HG03442 (cell line): ENCODE measurements around the gene ZDHHC11.
"Not testable (repeated sequence)": the region's sequence is repeated elsewhere in the genome, so short reads cannot be mapped to it uniquely, and the experiment has no call there.

Experiments used
- ATAC-seq: cut with Tn5 transposase; IDR thresholded peaks from one replicate; pipeline ENCODE4 v1.9.1; 2021; ENCODE audit warnings: mild to moderate bottlenecking, moderate library complexity; ENCODE audit not compliant: unreplicated experiment

ZDHHC11 gene

DNA sequence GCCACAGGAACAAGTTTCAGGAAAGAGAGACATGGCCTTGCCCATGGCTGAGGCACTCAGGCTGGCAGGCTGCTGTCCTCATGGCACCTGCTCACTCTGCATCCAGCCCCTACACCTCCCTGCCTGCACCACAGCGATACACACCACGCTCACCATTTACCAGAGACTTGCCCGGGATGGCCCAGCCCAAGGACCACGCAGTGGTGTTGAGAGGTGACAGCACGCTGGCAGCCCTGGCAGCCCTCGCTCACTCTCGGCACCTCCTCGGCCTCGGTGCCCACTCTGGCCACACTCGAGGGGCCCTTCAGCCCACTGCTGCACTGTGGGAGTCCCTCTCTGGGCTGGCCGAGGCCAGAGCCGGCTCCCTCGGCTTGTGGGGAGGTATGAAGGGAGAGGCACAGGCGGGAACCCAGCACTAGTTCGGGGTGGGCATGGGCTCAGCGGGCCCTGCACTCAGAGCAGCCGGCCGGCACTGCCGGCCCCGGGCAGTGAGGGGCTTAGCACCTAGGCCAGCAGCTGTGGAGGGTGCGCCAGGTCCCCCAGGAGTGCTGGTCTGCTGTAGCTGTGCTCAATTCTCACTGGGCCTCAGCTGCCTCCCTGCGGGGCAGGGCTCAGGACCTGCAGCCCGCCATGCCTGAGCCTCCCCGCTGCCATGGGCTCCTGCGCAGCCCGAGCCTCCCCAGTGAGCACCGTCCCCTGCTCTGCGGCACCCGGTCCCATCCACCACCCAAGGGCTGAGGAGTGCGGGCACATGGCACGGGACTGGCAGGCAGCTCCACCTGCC lies 86.6 kb downstream of the ZDHHC11 start:
- ATAC-seq, result no peak

DNA sequence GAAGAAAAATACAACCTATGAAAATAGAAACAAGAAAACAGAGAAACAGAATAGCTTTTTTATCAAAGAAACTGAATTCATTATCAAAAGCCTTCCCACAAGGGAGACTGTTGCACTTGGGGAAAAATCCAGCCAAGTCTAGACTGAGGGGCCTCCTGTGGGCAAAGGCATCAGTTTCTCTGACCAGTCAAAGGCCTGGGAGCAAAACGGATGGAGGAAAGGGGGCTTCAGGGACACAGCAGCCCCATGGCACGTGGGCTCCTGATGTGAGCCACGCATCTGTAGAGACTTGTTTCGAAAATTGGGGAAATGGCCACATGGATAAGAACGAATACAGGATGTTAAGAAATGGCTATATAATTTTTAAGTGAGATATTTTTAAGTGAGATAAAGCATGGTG lies 87.4 kb downstream of the ZDHHC11 start:
- no peak for ATAC-seq

DNA sequence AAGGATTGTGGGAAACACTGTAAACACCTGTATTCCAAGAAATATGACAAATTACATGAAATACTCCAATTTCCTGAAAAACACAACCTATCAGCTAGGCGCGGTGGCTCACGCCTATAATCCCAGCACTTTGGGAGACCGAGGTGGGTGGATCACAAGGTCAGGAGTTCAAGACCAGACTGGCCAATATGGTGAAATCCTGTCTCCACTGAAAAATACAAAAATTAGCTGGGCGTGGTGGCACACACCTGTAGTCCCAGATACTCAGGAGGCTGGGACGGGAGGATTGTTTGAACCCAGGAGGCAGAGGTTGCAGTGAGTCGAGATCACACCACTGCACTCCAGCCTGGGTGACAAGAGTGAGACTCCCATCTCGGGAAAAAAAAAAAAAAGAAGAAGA lies 87.8 kb downstream of the ZDHHC11 start:
- ATAC-seq, result not testable (repeated sequence)

DNA sequence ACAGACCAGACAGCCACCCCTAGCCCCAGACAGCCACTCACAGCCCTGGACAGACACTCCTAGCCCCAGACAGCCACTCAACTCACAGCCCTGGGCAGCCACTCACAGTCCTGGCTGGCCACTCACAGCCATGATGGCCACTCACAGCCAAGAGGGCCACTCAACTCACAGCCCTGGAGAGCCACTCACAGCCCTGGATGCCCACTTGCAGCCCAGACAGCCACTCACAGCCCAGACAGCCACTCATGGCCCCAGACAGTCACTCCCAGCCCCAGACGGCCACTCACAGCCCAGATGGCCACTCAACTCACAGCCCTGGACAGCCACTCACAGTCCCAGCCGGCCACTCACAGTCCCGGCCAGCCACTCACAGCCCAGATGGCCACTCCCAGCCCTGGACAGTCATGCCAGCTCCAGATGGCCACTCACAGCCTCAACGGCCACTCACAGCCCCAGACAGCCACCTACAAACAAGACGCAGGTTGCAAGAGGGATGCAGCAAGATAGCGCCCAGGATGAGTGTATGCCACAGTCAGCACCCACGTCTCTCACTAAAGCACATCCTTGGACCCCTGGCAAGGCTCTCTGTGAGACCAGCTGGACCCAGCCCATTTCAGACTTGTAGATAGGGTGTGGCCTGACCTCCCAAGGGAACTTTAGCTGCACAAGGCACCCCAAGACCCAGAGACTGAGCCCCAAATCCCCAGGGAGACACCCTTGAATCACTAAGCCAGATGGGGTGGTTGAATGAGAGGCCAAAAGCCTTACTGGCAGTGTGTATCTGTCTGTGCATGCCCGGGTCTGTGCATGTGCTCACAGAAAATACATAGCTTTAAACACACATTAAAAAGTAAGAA lies 88.7 kb downstream of the ZDHHC11 start:
- no peak for ATAC-seq

DNA sequence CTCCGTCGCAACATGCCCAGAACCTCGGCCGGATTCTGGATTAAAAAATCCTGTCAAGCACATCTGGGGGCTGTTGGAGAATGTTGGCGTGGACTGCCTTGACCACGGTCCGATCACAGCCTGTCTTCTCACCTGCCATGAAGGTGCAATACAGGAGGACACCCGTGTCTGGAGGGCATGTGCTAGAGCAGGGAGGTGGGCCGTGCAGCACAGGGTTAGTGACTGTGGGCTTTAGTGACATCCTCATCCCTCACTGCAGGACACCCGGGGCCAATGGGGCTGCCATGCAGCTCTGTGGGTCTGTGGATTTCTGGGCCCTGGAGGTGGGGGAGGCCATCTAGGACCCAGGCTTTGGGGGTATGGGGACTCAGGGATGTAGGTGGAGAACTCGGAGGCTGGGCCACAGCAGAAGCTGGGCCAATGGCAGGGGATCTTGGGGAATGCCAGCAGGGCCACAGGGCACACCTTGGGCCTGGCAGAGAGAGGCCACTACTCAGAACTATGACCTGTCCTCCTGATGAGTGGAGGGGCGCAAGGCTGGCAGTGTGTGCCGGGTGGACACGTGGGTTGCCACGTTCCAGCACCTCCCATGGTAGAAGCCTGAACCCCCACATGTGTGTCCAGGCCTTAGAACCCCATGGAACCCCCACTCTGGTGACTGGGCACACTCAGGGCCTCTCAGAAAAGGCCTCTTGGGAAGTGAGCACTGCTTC lies 89.6 kb downstream of the ZDHHC11 start:
- no peak for ATAC-seq

DNA sequence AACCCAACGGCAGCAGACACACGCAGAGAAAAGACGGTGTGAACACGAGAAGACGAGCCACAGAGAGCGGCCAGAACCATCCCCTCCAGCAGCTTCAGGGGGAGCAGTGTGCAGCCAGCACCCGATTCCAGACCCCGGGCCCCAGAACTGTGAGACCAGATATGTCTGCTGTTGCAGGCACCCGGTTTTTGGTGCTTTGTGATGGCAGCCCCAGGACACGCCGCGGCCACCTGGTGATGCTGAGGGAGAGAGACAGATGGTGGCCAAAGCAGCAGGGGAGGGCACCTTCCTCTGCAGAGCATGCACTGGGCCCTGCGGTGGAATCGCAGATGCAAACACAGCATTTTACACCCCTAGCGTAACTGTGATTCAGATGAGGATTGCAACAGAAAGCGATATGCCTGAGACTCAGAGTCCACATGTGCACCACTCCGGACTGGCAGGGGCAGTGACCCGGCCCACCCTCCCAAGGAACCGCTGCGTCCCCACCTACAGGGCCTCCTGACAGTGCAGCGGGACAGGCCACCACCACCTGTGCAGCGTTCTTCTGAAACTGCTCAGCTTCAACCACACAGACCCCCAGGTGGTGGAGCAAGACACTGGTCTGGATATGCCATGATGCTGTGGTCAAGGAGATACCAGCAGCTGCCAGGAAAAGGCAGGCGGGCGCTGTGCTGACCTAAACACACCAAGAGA lies 90.3 kb downstream of the ZDHHC11 start:
- no peak for ATAC-seq

DNA sequence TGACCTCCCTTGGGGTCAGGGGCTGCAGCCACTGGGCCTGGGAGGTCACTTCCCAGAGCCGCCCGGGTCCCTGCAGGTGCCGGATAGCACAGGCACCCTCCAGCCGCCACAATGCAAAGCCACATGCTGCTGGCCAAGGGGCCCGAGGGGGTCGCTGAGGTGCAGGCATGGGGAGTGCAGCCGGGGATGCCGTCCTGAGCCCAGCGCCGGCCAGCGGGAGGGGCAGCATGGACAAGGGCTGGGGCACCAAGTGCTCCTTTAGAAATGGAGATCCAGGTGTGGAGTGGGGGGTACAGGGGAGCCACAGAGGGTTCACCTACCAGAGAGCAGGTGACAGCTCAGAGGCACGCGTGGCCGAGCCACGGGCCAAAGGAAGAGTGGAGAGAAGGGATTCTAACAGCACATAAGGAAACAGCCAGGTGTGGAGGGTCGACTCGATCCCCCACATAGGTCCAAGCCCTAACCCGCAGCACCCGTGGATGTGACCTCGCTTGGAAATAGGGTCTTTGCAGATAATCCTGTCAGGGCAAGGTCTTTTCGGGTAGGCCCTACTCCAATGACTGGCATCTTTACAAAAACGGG lies 90.9 kb downstream of the ZDHHC11 start:
- ATAC-seq, result no peak

DNA sequence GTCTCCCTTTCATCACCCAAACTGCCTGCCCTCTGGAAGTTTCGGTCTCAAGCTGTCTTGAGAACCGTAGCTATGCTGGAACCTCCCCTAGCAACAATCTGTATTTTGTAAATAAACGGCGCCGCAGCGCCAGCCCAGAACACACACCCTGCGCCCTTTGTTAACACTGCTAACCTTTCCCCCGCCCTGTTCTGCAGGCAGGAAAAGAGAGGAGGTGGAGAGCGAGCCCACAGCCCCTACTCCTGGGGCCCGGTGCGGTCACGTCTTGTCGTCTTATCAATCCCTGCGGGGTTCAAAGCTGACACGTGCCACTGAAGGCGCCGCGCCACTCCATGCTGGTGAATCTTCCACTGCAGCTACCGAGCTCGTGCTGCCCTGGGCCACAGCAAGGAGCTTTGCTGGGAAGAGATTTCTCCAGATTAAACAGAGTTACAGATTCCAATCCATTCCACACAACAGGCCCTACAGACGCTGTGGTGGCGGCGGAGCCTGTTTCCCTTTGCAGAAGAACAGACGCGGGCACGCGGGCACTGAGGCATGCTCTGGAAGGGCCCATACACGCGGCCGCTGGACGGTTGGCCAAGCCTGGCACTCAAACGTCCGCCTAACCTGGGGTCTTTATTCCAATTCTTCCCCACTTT lies 91.6 kb downstream of the ZDHHC11 start:
- ATAC-seq, result no peak

DNA sequence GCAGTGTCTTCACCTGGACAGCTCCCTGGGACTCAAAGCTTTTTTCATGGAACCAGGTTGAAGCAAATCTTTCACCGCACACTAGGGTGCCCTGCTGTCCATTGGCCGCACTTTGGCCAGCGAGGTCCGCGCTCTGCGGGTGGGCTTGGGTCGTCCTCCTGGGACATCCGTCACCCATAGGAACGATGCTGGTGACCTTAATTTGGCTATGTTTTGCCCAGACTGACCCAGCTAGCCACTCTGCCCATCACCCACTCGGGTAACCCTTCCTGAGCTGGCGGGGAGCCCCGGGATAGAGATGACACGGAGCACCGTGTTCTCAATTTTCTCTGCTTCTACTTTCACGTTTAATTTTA lies 92.1 kb downstream of the ZDHHC11 start:
- no peak for ATAC-seq

DNA sequence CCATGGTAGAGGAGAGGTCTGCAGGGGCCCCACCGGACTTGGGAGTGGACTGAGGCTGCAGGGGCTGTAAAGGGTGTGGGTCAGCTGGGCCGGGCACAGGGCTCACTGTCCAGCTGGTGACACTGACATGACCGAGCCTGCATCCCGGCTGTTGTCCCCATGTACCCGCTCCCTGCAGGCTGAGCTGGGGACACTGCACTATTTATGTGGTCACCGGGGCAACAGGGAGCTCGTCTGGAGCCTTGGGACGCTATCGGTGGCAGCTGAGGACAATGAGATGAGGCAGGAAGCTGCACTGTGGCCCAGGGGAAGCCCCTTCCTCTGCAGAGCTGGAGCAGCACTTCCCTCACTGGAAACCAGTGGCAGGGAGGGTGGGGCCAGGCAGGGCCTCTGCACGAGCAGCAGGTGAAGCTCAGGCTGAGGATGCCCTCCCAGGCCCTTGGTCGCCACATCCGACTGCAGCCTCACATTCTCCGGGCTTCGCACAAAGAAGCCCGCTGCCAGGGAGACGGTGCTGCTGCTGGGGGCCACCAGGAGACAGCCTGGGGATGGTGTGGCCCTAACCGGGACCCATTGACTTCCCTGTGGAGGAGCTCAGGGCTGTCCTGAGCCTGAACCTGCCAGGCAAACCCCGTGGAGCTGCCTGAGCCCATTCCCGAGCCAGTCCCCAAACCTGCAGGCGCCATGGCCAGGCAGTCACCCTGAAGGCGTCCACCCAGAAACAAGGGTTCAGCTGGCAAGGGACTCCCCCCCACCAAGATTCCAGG lies 92.7 kb downstream of the ZDHHC11 start:
- ATAC-seq, result no peak

DNA sequence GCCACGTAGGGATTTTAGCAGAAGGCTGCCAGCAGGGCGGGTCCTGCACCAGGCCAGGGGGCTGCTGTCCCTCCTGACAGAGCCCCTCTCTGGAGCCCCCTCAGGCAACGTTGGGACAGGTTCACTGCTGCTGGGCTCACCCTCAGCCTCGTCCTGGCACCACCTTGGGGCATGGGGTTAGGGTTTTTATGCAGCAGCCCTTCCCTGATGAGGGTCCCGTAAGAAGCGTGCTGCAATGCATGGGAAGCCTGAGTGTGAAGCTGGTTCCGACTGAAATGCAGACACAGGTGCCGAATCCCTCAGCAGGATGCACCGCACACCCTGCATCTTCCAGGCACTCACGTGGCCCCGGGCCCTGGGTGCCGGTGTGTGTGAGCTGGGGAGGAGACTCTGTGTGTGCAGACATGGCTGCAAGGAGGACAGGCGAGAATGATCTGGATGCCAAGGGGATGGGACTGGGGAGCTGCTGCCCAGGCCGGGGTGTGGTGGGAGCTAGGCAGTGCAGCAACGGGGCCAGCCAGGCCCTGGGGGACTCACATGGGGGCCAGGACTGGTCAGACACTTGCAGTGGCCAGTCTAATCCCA lies 93.3 kb downstream of the ZDHHC11 start:
- no peak for ATAC-seq

DNA sequence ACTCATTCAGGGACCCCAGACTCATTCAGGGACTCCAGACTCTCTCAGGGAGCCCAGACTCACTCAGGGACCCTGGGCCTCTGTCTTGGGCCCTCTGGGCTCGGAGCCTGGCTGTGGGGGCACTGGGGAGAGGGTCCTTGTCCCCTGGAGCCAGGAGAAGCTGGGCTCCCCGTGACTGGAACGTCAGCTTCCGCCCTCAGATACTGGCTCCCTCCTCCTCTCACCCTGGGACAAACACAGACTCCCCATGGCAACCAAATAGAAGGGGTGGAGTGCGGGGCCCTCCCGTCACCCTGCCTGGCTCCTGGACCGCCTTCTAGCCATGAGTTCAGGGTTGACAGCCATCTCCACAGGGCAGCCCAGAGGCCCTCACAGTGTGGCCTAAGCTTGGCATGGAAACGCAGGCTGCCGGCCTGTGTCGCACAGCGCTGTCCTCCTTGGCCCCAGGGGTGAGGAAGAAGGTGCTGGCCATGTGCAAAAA lies 93.9 kb downstream of the ZDHHC11 start:
- ATAC-seq, result no peak

DNA sequence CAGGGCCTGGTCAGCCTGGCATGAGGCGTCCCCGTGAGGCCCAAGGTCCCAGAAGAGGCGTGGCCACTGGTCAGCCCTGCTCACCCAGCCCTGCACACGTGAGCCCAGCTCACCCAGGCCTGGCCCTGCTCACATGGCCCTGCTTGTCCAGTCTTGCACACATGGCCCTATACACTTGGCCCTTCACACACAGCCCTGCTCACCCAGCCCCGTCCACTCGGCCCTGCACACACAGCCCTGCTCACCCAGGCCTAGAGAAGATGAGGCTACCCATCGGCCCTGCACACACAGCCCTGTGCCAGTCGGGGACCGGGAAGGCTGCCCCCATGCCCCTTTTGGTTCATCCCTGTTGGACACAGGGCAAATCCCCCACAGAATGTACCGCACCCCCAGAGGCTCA lies 94.6 kb downstream of the ZDHHC11 start:
- ATAC-seq, result no peak

DNA sequence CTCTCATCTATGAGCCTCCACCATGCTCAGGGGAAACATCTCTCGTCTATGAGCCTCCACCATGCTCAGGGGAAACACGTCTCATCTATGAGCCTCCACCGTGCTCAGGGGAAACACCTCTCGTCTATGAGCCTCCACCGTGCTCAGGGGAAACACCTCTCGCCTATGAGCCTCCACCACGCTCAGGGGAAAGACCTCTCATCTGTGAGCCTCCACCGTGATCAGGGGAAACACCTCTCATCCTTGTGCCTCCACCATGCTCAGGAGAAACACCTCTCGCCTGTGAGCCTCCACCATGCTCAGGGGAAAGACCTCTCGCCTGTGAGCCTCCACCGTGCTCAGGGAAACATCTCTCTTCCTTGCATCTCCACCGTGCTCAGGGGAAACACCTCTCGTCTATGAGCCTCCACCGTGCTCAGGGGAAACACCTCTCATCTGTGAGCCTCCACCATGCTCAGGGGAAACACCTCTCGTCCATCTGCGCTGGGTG lies 96.6 kb downstream of the ZDHHC11 start:
- ATAC-seq, result not testable (repeated sequence)

DNA sequence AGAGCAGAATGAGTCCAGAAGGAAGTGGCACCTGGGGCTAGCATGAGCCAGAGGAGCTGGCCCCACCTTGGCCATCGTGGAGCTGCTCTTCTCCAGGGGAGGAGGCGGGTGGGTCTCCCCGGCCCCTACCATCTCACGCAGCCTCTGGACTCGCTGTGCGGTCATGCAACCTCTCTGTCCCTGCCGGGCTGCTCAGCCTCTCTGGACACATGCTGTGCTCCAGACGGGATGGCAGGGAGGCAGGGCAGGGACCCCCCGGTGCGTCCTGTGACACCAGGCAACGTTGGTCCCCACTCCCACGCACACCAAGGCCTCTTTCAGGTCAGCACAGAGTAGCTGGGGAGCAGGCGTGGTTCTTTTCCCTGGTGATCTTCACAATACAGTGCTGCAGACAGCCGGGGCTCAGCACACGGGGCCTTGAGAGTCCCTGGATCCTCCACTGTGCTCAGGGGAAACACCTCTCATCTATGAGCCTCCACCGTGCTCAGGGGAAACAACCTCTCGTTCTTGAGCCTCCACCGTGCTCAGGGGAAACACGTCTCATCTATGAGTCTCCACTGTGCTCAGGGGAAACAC lies 97.1 kb downstream of the ZDHHC11 start:
- not testable (repeated sequence) for ATAC-seq

DNA sequence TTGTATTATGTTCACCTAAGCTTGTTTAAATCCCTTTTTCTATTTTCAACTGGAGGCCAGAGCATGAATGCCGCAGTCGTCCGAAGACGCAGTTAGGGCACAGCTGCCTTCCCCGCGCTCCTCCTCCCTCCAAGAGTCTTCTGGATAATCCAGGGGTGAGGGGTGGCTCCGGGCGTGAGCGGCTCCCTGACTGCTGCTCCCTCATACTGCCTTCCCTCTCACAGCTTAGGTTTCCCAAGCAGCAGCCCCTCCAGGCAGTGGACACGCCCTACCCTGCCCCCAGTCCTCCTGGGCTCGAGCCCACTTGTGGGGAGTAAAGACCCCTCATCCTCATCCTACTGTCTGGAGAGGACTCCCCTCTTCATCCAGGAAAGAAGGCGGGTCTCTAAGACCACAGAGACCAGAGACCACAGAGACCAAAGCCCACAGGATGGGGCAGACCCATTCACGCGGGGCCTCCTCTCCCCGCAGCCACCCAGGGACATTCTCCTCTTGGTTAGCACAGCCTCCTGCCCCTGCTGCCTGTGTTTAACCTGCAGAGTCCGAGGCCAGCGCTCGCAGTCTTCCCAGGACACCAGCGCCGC lies 98.2 kb downstream of the ZDHHC11 start:
- ATAC-seq, result not testable (repeated sequence)

DNA sequence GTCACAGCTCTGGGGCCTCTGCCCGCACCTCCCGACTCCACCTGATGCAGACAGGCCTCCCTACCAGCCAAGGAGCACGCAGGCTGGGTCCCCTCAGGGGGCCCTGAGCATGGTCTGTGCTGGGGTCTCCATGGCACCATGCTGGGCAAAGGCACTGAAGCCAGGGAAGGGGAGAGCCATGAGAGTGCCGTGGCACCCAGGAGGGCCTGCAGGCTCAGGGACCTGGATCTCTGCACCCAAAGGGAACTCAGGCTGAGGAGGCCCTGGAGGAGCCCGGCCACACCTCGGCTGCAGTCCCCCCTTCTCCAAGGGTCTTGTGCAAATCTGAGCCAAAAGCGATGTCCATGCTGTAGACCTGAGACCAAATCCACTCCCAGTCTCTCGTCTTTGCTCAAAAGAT lies 98.8 kb downstream of the ZDHHC11 start:
- ATAC-seq, result not testable (repeated sequence)

DNA sequence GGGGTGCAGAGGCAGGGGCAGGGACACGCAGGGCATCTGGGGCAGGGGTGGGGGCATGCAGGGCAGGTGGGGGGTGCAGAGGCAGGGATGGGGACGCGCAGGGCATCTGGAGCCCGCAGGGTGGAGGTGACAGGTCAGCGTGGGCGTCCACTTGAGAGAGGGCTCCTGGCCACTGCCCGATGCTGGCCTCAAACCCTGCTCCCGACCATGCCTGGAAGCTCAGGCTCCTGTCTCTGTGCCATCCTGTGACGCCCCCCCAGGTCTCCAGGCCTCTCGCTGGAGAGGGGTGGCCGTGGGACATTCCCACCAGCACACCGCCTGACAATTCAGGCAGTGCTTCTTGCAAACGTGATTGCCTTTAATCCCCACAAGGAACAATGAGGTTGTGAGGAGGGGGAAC lies 99.3 kb downstream of the ZDHHC11 start:
- ATAC-seq, result no peak
